Fibroblast of mammary gland (primary cell): ENCODE measurements around the gene TNFRSF21.

Source experiments
- DNase-seq: peaks from one replicate; pipeline ENCODE4 v3.0.0-alpha.2; 2010; ENCODE audit warnings: low read depth
- H3K4me3 ChIP-seq: 2 replicates; pipeline ENCODE4 v1.5.1; 2011; ENCODE audit warnings: low read depth, mild to moderate bottlenecking, low read length, moderate library complexity; ENCODE audit not compliant: control insufficient read depth
- TF ChIP-seq, protein P1 (sequence below): conservative IDR thresholded peaks from 2 replicates; pipeline ENCODE4 v1.5.1; 2011; ENCODE audit warnings: low read depth, low read length, inconsistent platforms; ENCODE audit not compliant: control insufficient read depth, insufficient read depth

Gene TNFRSF21

GRCh38 chr6:47302043-47302442 lies 7.7 kb downstream of the TNFRSF21 start:
- H3K4me3 ChIP-seq = no peak overlapping the region
- TF ChIP-seq, protein P1, sequence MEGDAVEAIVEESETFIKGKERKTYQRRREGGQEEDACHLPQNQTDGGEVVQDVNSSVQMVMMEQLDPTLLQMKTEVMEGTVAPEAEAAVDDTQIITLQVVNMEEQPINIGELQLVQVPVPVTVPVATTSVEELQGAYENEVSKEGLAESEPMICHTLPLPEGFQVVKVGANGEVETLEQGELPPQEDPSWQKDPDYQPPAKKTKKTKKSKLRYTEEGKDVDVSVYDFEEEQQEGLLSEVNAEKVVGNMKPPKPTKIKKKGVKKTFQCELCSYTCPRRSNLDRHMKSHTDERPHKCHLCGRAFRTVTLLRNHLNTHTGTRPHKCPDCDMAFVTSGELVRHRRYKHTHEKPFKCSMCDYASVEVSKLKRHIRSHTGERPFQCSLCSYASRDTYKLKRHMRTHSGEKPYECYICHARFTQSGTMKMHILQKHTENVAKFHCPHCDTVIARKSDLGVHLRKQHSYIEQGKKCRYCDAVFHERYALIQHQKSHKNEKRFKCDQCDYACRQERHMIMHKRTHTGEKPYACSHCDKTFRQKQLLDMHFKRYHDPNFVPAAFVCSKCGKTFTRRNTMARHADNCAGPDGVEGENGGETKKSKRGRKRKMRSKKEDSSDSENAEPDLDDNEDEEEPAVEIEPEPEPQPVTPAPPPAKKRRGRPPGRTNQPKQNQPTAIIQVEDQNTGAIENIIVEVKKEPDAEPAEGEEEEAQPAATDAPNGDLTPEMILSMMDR = no peak
- DNase-seq = no peak

- H3K4me3 ChIP-seq = no peak overlapping the region
- TF ChIP-seq, protein P1 = no peak
Measured at GRCh38 chr6:47301441-47301840, 8.3 kb downstream of the TNFRSF21 start.

DNA sequence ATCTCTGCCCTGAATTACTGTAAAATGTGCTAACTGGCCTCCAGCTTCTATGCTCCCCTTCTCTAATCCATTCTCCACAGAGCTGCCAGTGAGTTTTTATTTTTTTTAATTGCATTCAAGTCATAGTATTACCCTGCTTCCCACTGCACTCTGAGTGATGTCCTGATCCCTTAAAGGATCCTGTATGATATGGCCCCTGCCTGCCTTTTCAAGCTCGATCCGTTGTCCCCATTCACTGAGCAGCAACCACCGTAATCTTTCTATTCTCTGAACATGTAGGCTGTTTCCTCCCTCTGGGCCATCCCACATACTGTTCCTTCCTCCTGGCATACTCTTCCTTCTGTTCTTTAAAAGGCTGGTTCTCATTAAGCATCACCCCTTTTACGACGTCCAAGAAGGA lies 9.3 kb downstream of the TNFRSF21 start:
- TF ChIP-seq, protein P1 = no peak
- no peak for DNase-seq
- H3K4me3 ChIP-seq = no peak overlapping the region

More at GRCh38 chr6:47301441-47301840, 8.3 kb downstream of the TNFRSF21 start:
- DNase-seq = no peak

GRCh38 chr6:47299965-47300364 lies 9.7 kb downstream of the TNFRSF21 start:
- TF ChIP-seq, protein P1 = no peak
- H3K4me3 ChIP-seq = no peak overlapping the region
- no peak for DNase-seq

DNA sequence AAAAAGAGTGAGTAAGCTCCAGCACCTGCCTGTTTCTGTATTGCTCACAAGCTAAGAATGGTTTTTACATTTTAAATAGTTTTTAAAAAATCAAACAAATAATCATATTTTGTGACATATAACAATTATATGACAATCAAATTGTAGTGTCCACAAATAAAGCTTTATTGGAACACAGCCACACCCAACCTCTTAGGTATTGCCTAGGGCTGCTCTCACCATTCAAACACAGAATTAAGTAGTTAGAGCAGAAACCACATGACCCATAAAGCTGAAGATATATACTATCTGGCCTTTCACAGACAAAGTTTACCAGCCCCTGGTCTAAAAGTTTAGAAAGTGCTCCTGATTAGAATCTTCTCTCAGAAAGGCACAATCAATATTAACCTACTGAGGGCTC lies 11.2 kb downstream of the TNFRSF21 start:
- DNase-seq = no peak
- TF ChIP-seq, protein P1 = no peak
- H3K4me3 ChIP-seq = no peak overlapping the region

DNA sequence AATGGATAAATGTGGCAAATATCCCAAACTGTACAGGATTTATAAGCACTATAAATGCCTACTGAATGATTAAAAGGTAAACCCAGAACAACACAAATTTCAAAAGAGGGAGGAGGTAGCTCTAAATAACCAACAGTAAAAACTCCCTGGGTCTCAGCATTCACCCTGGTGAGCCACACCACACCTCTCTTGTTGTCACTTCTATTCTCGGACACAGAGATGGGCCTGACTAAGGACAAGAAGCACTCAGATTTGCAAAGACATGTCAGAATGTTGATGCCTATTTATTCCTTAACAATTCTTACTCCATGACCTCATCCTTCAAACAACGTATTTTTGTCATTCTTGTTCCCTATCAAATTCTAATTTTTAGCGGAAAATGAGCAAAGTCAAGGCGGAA lies 14.7 kb downstream of the TNFRSF21 start:
- no peak for DNase-seq
- TF ChIP-seq, protein P1 = no peak
- no peak overlapping the region for H3K4me3 ChIP-seq

- no peak overlapping the region for H3K4me3 ChIP-seq
- peak; percentile 48 for DNase-seq
- TF ChIP-seq, protein P1 = no peak
Measured at GRCh38 chr6:47292944-47293343, 16.8 kb downstream of the TNFRSF21 start.
